ENCODE results near the gene HECTD4.
"Not testable (repeated sequence)": the region's sequence is repeated elsewhere in the genome, so short reads cannot be mapped to it uniquely, and the experiment has no call there.

HECTD4 gene

GRCh38 chr12:112381883-112382796, at the start of gene HECTD4:
Gene HECTD4 (minus strand): TSS chr12:112382431. CDS start chr12:112382128, 303 bp downstream.
- DNase-seq (ENCODE audit: low spot score), result peak; percentile 88

- no peak for DNase-seq (ENCODE audit: low spot score)
Measured at GRCh38 chr12:112431965-112432364, 49.7 kb upstream of the HECTD4 start.

- no peak for DNase-seq (ENCODE audit: low spot score)
Measured at GRCh38 chr12:112430929-112431328, 48.7 kb upstream of the HECTD4 start.

- DNase-seq (ENCODE audit: low spot score), result no peak
Measured at GRCh38 chr12:112427760-112428159, 45.5 kb upstream of the HECTD4 start.

- DNase-seq (ENCODE audit: low spot score), result no peak
Measured at GRCh38 chr12:112425582-112426382, 43.6 kb upstream of the HECTD4 start.

- no peak for DNase-seq (ENCODE audit: low spot score)
Measured at GRCh38 chr12:112424126-112424525, 41.9 kb upstream of the HECTD4 start.

- DNase-seq (ENCODE audit: low spot score), result no peak
Measured at GRCh38 chr12:112422531-112422930, 40.3 kb upstream of the HECTD4 start.

GRCh38 chr12:112421363-112421762, 39.1 kb upstream of the HECTD4 start:
- no peak for DNase-seq (ENCODE audit: low spot score)

- no peak for DNase-seq (ENCODE audit: low spot score)
Measured at GRCh38 chr12:112420740-112421139, 38.5 kb upstream of the HECTD4 start.

- DNase-seq (ENCODE audit: low spot score), result peak; percentile 13
Measured at GRCh38 chr12:112419297-112420133, 37.3 kb upstream of the HECTD4 start.

- DNase-seq (ENCODE audit: low spot score), result peak; percentile 83
Measured at GRCh38 chr12:112418608-112419296, 36.5 kb upstream of the HECTD4 start, which contains the start of gene PTPN11. Gene PTPN11 (plus strand): TSS chr12:112418947. CDS start chr12:112419112, 165 bp downstream.

GRCh38 chr12:112418273-112418607, 36.0 kb upstream of the HECTD4 start:
- DNase-seq (ENCODE audit: low spot score), result no peak

GRCh38 chr12:112415457-112415856, 33.2 kb upstream of the HECTD4 start:
- not testable (repeated sequence) for DNase-seq (ENCODE audit: low spot score)

- no peak for DNase-seq (ENCODE audit: low spot score)
Measured at GRCh38 chr12:112413855-112414625, 31.8 kb upstream of the HECTD4 start.

- no peak for DNase-seq (ENCODE audit: low spot score)
Measured at GRCh38 chr12:112409906-112410244, 27.6 kb upstream of the HECTD4 start.

- DNase-seq (ENCODE audit: low spot score), result peak; percentile 86
Measured at GRCh38 chr12:112409064-112409905, 27.1 kb upstream of the HECTD4 start, which contains the start of gene RPL6. Gene RPL6 (minus strand): TSS chr12:112409605. CDS start chr12:112408656, 949 bp downstream.

GRCh38 chr12:112408621-112409020, 26.4 kb upstream of the HECTD4 start:
- peak; percentile 56 for DNase-seq (ENCODE audit: low spot score)

GRCh38 chr12:112407683-112408082, 25.5 kb upstream of the HECTD4 start:
- not testable (repeated sequence) for DNase-seq (ENCODE audit: low spot score)

All from CD4-positive, alpha-beta T cell treated with Interleukin-15 for 4 hours (primary cell).